NOMO-1 (cell line): ENCODE data around the gene KRT1.

ENCODE experiments used
- DNase-seq, 2 experiments: peaks; one replicate each; lab custom pipeline; 2025; ENCODE audit not compliant: unreplicated experiment in 2 of 2; lab: John Stamatoyannopoulos, UW

The KRT1 gene

GRCh38 chr12:52643233-52644077, 36.8 kb downstream of the KRT1 start:
- no peak for DNase-seq

GRCh38 chr12:52641468-52641867, 38.7 kb downstream of the KRT1 start:
- no peak for DNase-seq

GRCh38 chr12:52637299-52637698, 42.9 kb downstream of the KRT1 start:
- DNase-seq, result no peak

GRCh38 chr12:52636592-52637258, 43.5 kb downstream of the KRT1 start:
- DNase-seq, result no peak

GRCh38 chr12:52636189-52636588, 44.0 kb downstream of the KRT1 start:
- no peak for DNase-seq

- DNase-seq, result no peak
These were observed 45.7 kb downstream of the KRT1 start for GRCh38 chr12:52634266-52635056.

- no peak for DNase-seq
These were observed 46.8 kb downstream of the KRT1 start for GRCh38 chr12:52633383-52633782.

- no peak for DNase-seq
These were observed 47.6 kb downstream of the KRT1 start for GRCh38 chr12:52632656-52633055.

- DNase-seq, result no peak
These were observed 48.3 kb downstream of the KRT1 start for GRCh38 chr12:52631676-52632459.

GRCh38 chr12:52631264-52631663, 48.9 kb downstream of the KRT1 start:
- DNase-seq, result no peak

GRCh38 chr12:52630599-52631200, 49.5 kb downstream of the KRT1 start:
- DNase-seq, result no peak

GRCh38 chr12:52630008-52630500, 50.2 kb downstream of the KRT1 start:
- DNase-seq, result no peak

GRCh38 chr12:52629281-52630007, 50.8 kb downstream of the KRT1 start:
- no peak for DNase-seq

GRCh38 chr12:52628841-52629240, 51.4 kb downstream of the KRT1 start:
- no peak for DNase-seq

- DNase-seq, result no peak
These were observed 52.1 kb downstream of the KRT1 start for GRCh38 chr12:52628111-52628507.

- DNase-seq, result no peak
These were observed 52.7 kb downstream of the KRT1 start for GRCh38 chr12:52627395-52628110.
